22Rv1 (cell line): ENCODE results near the gene DUS4L.

Experiments used
- ZFX ChIP-seq: fragments of 450-650 bp; IDR thresholded peaks from 2 replicates; pipeline ENCODE4 v1.6.1; 2017; ENCODE audit warnings: antibody characterized with exemption, borderline replicate concordance
- TF ChIP-seq, protein P1 (sequence below): fragments of 450-650 bp; IDR thresholded peaks from 2 replicates; pipeline ENCODE4 v1.5.1; 2017; ENCODE audit warnings: mild to moderate bottlenecking

DNA sequence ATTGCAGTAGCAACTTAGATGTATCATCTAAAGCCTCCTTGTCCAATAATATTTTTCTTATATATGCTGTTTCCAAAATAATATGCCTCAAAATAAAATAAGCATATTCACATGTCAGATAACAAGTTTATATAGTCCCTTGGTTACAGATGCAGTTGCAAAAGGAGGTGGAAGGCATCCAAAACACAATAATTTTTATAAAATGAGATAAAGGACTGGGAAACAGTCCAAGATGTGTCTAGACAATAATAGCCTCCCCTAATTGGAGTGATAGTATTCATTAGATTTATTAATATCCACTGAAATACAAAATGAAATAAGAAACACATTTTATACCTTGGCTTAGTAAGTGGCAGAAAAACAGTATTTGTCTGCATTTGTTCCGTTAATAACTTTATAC lies 46.6 kb downstream of the DUS4L start:
- TF ChIP-seq, protein P1, sequence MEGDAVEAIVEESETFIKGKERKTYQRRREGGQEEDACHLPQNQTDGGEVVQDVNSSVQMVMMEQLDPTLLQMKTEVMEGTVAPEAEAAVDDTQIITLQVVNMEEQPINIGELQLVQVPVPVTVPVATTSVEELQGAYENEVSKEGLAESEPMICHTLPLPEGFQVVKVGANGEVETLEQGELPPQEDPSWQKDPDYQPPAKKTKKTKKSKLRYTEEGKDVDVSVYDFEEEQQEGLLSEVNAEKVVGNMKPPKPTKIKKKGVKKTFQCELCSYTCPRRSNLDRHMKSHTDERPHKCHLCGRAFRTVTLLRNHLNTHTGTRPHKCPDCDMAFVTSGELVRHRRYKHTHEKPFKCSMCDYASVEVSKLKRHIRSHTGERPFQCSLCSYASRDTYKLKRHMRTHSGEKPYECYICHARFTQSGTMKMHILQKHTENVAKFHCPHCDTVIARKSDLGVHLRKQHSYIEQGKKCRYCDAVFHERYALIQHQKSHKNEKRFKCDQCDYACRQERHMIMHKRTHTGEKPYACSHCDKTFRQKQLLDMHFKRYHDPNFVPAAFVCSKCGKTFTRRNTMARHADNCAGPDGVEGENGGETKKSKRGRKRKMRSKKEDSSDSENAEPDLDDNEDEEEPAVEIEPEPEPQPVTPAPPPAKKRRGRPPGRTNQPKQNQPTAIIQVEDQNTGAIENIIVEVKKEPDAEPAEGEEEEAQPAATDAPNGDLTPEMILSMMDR = no peak
- TF ChIP-seq ZFX = no peak
